Left renal pelvis (tissue), 4 donors: ENCODE data around the gene PARD3. TPM values are rescaled to one million over a fixed set of nuclear protein-coding genes. Genes with fewer than 3 reads are reported as not detected.

Experiments
- DNase-seq, 4 donors: peaks; one replicate each; pipeline ENCODE4 v3.0.0-alpha.2; 2013; ENCODE audit warnings: low read depth in 4 of 4, low spot score in 3 of 4
- polyA plus RNA-seq, 4 donors: library from polyadenylated mRNA; unstranded; fragments of 120-200 nt; gene quantifications; one replicate each; pipeline ENCODE4 v1.2.1, GENCODE V29; 2013; ENCODE audit not compliant: insufficient read length in 4 of 4

The PARD3 gene
- polyA plus RNA-seq, 4 donors, result 56.7 to 75.5 (median 69.4) TPM

- DNase-seq, result no peak
These were observed 710.1 kb downstream of the PARD3 start for GRCh38 chr10:34104829-34105572.

DNA sequence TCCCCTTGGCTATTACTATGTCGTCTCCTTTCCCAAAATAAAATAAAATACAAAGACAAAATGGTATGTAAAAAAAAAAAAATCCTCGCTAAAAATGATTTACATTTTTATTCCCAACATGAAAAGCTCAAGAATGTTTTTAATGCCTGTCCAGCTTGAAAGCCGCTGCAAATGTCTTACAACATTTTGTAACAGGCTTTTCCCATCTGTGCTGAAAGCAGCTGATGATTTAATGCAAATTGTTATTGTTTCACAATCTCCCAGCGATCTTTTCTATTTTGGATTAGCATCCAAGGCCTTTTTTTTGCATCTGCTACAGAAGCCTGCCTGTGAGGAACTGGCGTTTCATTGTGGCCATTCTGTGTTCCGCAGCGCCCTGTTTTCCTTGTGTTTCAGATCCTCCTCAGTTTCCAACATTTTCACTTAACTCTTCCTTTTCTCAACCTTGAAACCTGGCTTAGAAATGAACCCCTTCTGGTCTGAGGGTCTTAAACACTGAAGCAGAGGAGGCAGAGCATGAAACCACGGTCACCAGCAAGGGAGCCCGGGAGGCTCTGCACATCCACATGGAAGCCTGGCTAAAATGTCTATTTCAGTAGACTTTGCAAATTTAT is 712.1 kb downstream of the PARD3 start:
- DNase-seq, result no peak

GRCh38 chr10:34102237-34102673 is 712.8 kb downstream of the PARD3 start:
- DNase-seq, result no peak

GRCh38 chr10:34101001-34101400 is 714.1 kb downstream of the PARD3 start:
- DNase-seq, result no peak

- no peak for DNase-seq
These were observed 716.1 kb downstream of the PARD3 start for GRCh38 chr10:34098821-34099567.

GRCh38 chr10:34097682-34098081 is 717.4 kb downstream of the PARD3 start:
- no peak for DNase-seq

DNA sequence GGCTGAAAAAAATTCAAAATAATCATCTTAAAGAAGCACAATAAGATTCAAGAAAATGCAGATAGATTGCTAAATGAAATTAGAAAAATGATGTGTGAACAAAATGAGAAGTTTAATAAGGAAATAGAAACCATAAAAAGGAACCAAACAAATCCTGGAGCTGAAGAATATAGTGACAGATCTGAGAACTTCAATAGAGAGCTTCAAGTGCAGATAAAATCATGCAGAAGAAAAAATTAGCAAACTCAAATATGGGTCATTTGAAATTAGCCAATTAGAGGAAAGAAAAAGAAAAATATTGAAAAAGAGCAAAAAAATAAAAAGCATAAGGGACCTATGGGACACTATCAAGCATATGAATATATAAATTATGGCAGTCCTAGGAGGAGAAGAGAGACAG is 720.1 kb downstream of the PARD3 start:
- no peak for DNase-seq

DNA sequence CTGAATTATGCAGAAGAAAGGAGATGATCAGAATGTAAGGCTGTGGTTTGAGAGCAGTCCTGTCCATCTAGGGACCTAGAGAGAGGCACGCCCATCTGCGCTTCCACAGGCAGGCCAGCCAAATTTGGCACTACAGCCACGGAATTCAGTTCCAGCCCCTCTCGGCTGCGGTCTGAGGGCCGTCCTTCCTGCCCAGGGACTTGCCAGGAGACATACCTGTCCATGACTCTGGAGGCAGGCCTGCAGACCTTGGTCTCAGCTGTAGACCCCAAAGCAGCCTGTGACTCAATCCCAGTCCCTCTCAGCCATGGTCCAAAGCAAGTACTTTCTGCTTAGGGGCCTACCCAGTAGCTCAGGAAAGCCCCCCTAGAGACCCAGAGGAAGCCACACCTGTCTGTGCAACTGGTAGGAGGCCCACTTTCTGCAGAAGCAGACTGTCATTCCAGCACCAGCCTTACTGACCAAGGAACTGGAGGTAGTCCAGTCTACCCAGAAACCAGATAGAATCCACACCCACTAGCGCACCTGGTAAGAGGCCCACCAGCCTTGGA is 720.9 kb downstream of the PARD3 start:
- no peak for DNase-seq

GRCh38 chr10:34092891-34093290 is 722.2 kb downstream of the PARD3 start:
- no peak for DNase-seq

- no peak for DNase-seq
These were observed 723.4 kb downstream of the PARD3 start for GRCh38 chr10:34091635-34092195.

GRCh38 chr10:34089253-34089652 is 725.8 kb downstream of the PARD3 start:
- no peak for DNase-seq

DNA sequence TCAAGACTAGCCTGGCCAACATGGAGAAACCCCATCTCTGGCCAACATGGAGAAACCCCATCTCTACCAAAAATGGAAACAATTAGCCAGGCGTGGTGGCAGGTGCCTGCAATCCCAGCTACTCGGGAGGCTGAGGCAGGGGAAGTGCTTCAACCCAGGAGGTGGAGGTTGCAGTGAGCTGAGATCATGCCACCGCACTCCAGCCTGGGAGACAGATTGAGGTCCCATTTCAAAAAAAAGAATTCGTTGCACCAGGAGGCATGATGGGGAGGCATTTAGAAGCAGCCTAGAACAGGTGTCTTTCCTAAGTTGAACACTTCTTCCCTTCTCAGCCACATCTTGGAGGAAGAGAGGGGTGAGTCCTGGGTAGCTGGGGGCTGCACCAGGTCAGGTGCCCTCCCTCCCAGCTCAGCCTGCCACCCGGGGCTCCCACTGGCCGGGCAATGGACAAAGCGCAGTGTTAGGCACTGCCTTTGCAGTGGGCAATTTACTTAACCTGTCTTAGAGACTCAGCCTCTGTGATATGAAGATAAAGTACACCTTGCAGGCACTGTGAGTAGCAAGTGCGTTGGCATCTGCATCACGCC is 726.8 kb downstream of the PARD3 start:
- DNase-seq, result no peak

DNA sequence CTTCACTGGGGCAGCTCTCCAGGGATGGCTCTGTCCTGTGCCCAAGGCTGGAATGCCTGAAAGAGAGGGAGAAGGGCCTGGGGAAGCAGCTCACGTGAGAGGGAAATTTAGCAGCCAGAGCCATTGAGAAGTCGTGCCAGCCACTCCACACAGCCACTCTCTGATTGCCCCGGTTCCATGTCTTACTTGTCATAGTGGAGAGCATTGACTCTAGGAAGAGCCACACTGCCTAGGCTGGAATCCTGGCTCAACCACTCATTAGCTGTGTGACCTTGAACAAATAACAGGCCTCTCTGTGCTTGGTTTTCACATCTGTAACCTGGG is 728.0 kb downstream of the PARD3 start:
- no peak for DNase-seq

DNA sequence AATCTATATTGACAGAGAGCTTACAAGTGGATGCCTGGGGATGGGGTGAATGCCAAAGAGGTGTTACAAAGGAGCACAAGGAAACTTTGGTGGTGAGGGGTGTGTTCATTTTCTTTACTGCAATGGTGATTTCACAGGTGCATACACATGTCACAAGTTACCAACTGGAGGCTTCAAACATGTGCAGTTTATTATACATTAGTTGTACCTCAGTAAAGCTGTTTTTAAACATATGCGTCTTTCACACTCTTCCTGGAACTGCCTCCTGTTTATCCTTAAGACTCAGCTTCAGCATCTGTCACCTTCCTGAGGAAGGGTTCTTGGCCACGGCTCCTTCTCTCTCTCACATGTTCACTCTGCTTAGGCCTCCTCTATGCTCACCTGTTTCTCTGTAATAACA is 731.5 kb downstream of the PARD3 start:
- no peak for DNase-seq

- DNase-seq, result no peak
These were observed 733.1 kb downstream of the PARD3 start for GRCh38 chr10:34081948-34082347.

GRCh38 chr10:34081347-34081743 is 733.8 kb downstream of the PARD3 start:
- no peak for DNase-seq

GRCh38 chr10:34080485-34081346 is 734.4 kb downstream of the PARD3 start:
- no peak for DNase-seq

- no peak for DNase-seq
These were observed 735.2 kb downstream of the PARD3 start for GRCh38 chr10:34079702-34080484.
